Progenitor cell of endocrine pancreas (in vitro differentiated cells): ENCODE data around the gene GTPBP1. TPM values are rescaled to one million over a fixed set of nuclear protein-coding genes. Genes with fewer than 3 reads are reported as not detected.

Source experiments
- DNase-seq: peaks from one replicate; pipeline ENCODE4 v3.0.0; 2021; ENCODE audit warnings: low spot score; ENCODE audit not compliant: unreplicated experiment
- H3K27ac Mint-ChIP-seq: 2 replicates; pipeline ENCODE4 v1.8.0; 2021; ENCODE audit warnings: mild to moderate bottlenecking, moderate library complexity, mixed read lengths
- H3K27me3 Mint-ChIP-seq: 2 replicates; pipeline ENCODE4 v1.8.0; 2021; ENCODE audit warnings: mixed read lengths
- H3K36me3 Mint-ChIP-seq: 2 replicates; pipeline ENCODE4 v1.8.0; 2022; ENCODE audit warnings: mixed read lengths; ENCODE audit not compliant: insufficient read depth
- H3K4me1 Mint-ChIP-seq: 2 replicates; pipeline ENCODE4 v1.8.0; 2021; ENCODE audit warnings: low read depth, mixed read lengths
- H3K4me3 Mint-ChIP-seq: 2 replicates; pipeline ENCODE4 v1.8.0; 2021; ENCODE audit warnings: low read depth, mild to moderate bottlenecking, moderate library complexity, mixed read lengths
- H3K9me3 Mint-ChIP-seq: 2 replicates; pipeline ENCODE4 v1.8.0; 2021; ENCODE audit warnings: low read depth, mixed read lengths
- total RNA-seq: library from RNA; stranded (reverse); gene quantifications from 2 replicates; pipeline ENCODE4 v1.2.1, GENCODE V29; 2021
- TF ChIP-seq, protein P1 (sequence below): fragments of 200-600 bp; sonication (generic); IDR thresholded peaks from one replicate; pipeline ENCODE4 v1.5.0; 2021; ENCODE audit warnings: antibody characterized with exemption, mild to moderate bottlenecking; ENCODE audit not compliant: unreplicated experiment

Gene GTPBP1
- total RNA-seq, 1 donor from 2014 or later: 64.0 TPM

DNA sequence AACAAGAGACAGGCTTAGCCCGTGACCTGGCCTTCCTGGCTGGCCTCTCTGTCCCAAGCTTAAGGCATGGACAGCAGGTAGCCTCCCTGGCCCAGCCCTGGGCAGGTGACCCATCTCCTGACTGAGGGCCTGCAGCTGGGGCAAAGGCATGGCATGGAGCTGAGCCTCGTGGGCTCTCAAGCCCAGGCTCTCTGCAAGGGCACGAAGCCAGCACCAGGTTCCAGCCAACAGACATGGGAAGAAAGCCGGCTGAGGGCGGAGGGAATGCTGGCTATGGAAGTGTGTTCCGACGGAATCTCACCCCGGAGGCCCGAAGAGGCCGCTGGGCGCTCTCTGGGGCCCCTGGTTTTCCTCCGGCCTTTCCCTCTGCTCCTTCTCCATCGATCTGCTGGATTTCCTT lies 75.3 kb downstream of the GTPBP1 start:
- no peak overlapping the region for H3K27ac Mint-ChIP-seq
- no peaks in the 10 kb centered on the region for H3K27me3 Mint-ChIP-seq
- peaks cover 5% of the 10 kb centered on the region for H3K36me3 Mint-ChIP-seq
- TF ChIP-seq, protein P1, sequence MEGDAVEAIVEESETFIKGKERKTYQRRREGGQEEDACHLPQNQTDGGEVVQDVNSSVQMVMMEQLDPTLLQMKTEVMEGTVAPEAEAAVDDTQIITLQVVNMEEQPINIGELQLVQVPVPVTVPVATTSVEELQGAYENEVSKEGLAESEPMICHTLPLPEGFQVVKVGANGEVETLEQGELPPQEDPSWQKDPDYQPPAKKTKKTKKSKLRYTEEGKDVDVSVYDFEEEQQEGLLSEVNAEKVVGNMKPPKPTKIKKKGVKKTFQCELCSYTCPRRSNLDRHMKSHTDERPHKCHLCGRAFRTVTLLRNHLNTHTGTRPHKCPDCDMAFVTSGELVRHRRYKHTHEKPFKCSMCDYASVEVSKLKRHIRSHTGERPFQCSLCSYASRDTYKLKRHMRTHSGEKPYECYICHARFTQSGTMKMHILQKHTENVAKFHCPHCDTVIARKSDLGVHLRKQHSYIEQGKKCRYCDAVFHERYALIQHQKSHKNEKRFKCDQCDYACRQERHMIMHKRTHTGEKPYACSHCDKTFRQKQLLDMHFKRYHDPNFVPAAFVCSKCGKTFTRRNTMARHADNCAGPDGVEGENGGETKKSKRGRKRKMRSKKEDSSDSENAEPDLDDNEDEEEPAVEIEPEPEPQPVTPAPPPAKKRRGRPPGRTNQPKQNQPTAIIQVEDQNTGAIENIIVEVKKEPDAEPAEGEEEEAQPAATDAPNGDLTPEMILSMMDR: no peak
- no peaks in the 10 kb centered on the region for H3K4me1 Mint-ChIP-seq
- H3K9me3 Mint-ChIP-seq: no peaks in the 10 kb centered on the region
- H3K4me3 Mint-ChIP-seq: no peak overlapping the region
- no peak for DNase-seq

DNA sequence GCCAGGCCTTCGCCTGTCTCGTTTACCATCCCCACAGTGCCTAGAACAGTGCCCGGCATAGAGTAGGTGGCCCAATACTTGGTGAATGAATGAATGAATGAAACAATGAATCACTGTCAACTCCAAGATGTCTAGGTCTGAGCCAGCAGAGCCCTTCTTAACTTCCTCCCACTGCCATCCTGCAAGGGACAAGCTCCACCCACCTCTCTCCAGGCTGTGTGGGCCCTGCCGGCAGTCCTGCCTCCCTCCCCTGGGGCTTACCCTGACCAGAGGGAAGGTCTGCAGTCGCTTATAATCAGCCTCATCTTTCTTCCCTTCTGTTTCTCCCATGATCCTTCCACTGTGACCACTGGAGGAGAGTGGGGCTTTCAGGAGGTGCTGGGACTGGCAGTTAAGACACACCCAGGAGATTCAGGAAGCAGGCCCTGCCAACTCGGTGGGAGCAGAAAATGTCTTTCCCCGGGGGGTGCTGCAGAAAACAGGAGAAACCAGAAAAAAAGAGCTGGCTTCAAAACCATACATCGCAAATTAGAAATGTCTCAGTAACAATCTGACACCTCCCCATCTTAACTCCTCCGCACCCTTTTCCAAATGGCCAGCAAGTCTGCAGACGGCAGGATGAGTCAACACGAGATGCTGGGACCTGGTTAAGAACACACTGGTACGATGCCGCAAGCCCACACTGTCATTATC lies 76.8 kb downstream of the GTPBP1 start:
- Mint-ChIP-seq H3K4me3 (no peak overlapping the region), H3K36me3 (peaks cover 5% of the 10 kb centered on the region), H3K27me3 (no peaks in the 10 kb centered on the region), H3K4me1 (no peaks in the 10 kb centered on the region), H3K9me3 (no peaks in the 10 kb centered on the region), H3K27ac (no peak overlapping the region)
- TF ChIP-seq, protein P1: no peak
- DNase-seq: no peak

Other genes with a start within 250 kb of the GTPBP1 start
- gene KDELR3, start 237.8 kb upstream of the GTPBP1 start, total RNA-seq: 5.7 and 6.3 TPM in 2 replicates
- 625 and 651 TPM in 2 replicates for gene DDX17, start 199.6 kb upstream of the GTPBP1 start, total RNA-seq
- 2.2 and 3.0 TPM in 2 replicates for gene DMC1, start 135.8 kb upstream of the GTPBP1 start, total RNA-seq
- 18.3 and 18.6 TPM in 2 replicates for gene FAM227A, start 49.6 kb upstream of the GTPBP1 start, total RNA-seq
- 46.1 and 50.5 TPM in 2 replicates for gene CBY1, start 49.3 kb upstream of the GTPBP1 start, total RNA-seq
- gene TOMM22, start 24.0 kb upstream of the GTPBP1 start, total RNA-seq: 68.7 and 76.5 TPM in 2 replicates
- 40.6 and 46.3 TPM in 2 replicates for gene JOSD1, start 5.0 kb upstream of the GTPBP1 start, total RNA-seq
- 61.8 and 66.1 TPM in 2 replicates for gene SUN2, start 50.1 kb downstream of the GTPBP1 start, total RNA-seq
- 27.1 and 28.0 TPM in 2 replicates for gene DNAL4, start 88.2 kb downstream of the GTPBP1 start, total RNA-seq
- 4.7 TPM in 2 replicates for gene NPTXR, start 138.1 kb downstream of the GTPBP1 start, total RNA-seq
- 38.8 and 39.6 TPM in 2 replicates for gene CBX6, start 166.3 kb downstream of the GTPBP1 start, total RNA-seq